ENCODE data around the gene CLPTM1.

Gene CLPTM1, protein sequence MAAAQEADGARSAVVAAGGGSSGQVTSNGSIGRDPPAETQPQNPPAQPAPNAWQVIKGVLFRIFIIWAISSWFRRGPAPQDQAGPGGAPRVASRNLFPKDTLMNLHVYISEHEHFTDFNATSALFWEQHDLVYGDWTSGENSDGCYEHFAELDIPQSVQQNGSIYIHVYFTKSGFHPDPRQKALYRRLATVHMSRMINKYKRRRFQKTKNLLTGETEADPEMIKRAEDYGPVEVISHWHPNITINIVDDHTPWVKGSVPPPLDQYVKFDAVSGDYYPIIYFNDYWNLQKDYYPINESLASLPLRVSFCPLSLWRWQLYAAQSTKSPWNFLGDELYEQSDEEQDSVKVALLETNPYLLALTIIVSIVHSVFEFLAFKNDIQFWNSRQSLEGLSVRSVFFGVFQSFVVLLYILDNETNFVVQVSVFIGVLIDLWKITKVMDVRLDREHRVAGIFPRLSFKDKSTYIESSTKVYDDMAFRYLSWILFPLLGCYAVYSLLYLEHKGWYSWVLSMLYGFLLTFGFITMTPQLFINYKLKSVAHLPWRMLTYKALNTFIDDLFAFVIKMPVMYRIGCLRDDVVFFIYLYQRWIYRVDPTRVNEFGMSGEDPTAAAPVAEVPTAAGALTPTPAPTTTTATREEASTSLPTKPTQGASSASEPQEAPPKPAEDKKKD

GRCh38 chr19:44954649-44955504, at the start of gene CLPTM1:
Gene CLPTM1, plus strand, starts transcription at chr19:44955380. Its CDS starts 16 bp downstream, at chr19:44955396.
- TF ChIP-seq CTCF (IDR thresholded peaks at IDR 0.05; ENCODE audit: unreplicated experiment in 3 of 3) = no peak
- Mint-ChIP-seq H3K27me3 (ENCODE audit: low read depth) (no peaks in the 10 kb centered on the region), H3K4me3 (peak within 1 kb of the TSS; percentile 95 to 99 (median 96)), H3K9me3 (no peaks in the 10 kb centered on the region), H3K27ac (peak within 1 kb of the TSS; percentile 98 to 99 (median 99)), H3K4me1 (peaks cover 42% of the 10 kb centered on the region), H3K36me3 (ENCODE audit: low read depth) (no peaks in the 10 kb centered on the region)

- Mint-ChIP-seq H3K4me3 (peak within 1 kb of the TSS; percentile 80 to 86 (median 84)), H3K9me3 (no peaks in the 10 kb centered on the region), H3K27me3 (ENCODE audit: low read depth) (peaks cover 4% of the 10 kb centered on the region), H3K36me3 (ENCODE audit: low read depth) (peaks cover 3% of the 10 kb centered on the region), H3K27ac (peak within 1 kb of the TSS; percentile 49 to 89 (median 73)), H3K4me1 (peaks cover 19% of the 10 kb centered on the region)
- no peak for TF ChIP-seq CTCF (IDR thresholded peaks at IDR 0.05; ENCODE audit: unreplicated experiment in 3 of 3)
Observed at GRCh38 chr19:44905437-44906160, 49.6 kb upstream of the CLPTM1 start, which contains the start of gene APOE. Gene APOE, plus strand, starts transcription at chr19:44905796. Its CDS starts 829 bp downstream, at chr19:44906625.

DNA sequence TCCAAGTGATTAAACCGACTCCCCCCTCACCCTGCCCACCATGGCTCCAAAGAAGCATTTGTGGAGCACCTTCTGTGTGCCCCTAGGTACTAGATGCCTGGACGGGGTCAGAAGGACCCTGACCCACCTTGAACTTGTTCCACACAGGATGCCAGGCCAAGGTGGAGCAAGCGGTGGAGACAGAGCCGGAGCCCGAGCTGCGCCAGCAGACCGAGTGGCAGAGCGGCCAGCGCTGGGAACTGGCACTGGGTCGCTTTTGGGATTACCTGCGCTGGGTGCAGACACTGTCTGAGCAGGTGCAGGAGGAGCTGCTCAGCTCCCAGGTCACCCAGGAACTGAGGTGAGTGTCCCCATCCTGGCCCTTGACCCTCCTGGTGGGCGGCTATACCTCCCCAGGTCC, 47.6 kb upstream of the CLPTM1 start:
- peaks cover 3% of the 10 kb centered on the region for H3K36me3 Mint-ChIP-seq (ENCODE audit: low read depth)
- peaks cover 8% of the 10 kb centered on the region for H3K27me3 Mint-ChIP-seq (ENCODE audit: low read depth)
- peak overlapping the region; percentile 35 to 70 (median 43) for H3K27ac Mint-ChIP-seq
- no peak overlapping the region for H3K4me3 Mint-ChIP-seq
- no peak for TF ChIP-seq CTCF (IDR thresholded peaks at IDR 0.05; ENCODE audit: unreplicated experiment in 3 of 3)
- H3K9me3 Mint-ChIP-seq = no peaks in the 10 kb centered on the region
- H3K4me1 Mint-ChIP-seq = peaks cover 32% of the 10 kb centered on the region

DNA sequence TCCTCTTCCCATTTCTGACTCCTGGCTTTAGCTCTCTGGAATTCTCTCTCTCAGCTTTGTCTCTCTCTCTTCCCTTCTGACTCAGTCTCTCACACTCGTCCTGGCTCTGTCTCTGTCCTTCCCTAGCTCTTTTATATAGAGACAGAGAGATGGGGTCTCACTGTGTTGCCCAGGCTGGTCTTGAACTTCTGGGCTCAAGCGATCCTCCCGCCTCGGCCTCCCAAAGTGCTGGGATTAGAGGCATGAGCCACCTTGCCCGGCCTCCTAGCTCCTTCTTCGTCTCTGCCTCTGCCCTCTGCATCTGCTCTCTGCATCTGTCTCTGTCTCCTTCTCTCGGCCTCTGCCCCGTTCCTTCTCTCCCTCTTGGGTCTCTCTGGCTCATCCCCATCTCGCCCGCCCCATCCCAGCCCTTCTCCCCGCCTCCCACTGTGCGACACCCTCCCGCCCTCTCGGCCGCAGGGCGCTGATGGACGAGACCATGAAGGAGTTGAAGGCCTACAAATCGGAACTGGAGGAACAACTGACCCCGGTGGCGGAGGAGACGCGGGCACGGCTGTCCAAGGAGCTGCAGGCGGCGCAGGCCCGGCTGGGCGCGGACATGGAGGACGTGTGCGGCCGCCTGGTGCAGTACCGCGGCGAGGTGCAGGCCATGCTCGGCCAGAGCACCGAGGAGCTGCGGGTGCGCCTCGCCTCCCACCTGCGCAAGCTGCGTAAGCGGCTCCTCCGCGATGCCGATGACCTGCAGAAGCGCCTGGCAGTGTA, 46.9 kb upstream of the CLPTM1 start:
- Mint-ChIP-seq H3K4me3 (peak overlapping the region; percentile 25 to 71 (median 50)), H3K9me3 (no peaks in the 10 kb centered on the region), H3K36me3 (ENCODE audit: low read depth) (peaks cover 3% of the 10 kb centered on the region), H3K27ac (peak overlapping the region; percentile 35 to 70 (median 43)), H3K4me1 (peaks cover 37% of the 10 kb centered on the region), H3K27me3 (ENCODE audit: low read depth) (peaks cover 8% of the 10 kb centered on the region)
- TF ChIP-seq CTCF (IDR thresholded peaks at IDR 0.05; ENCODE audit: unreplicated experiment in 3 of 3) = no peak

DNA sequence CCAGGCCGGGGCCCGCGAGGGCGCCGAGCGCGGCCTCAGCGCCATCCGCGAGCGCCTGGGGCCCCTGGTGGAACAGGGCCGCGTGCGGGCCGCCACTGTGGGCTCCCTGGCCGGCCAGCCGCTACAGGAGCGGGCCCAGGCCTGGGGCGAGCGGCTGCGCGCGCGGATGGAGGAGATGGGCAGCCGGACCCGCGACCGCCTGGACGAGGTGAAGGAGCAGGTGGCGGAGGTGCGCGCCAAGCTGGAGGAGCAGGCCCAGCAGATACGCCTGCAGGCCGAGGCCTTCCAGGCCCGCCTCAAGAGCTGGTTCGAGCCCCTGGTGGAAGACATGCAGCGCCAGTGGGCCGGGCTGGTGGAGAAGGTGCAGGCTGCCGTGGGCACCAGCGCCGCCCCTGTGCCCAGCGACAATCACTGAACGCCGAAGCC, 46.3 kb upstream of the CLPTM1 start:
- Mint-ChIP-seq H3K4me3 (no peak overlapping the region), H3K9me3 (no peaks in the 10 kb centered on the region), H3K4me1 (peaks cover 43% of the 10 kb centered on the region), H3K36me3 (ENCODE audit: low read depth) (no peaks in the 10 kb centered on the region), H3K27ac (no peak overlapping the region), H3K27me3 (ENCODE audit: low read depth) (peaks cover 8% of the 10 kb centered on the region)
- TF ChIP-seq CTCF (IDR thresholded peaks at IDR 0.05; ENCODE audit: unreplicated experiment in 3 of 3) = no peak

Measured in nephron (organoid).